ENCODE data around the gene SOBP. TPM values are rescaled to one million over a fixed set of nuclear protein-coding genes. Genes with fewer than 3 reads are reported as not detected.

Gene SOBP
- polyA plus RNA-seq, 2 of the 4 experiments (the other 2 are of a cell fraction): 0.18 to 0.53 TPM

GRCh38 chr6:107707346-107708275 lies 217.7 kb downstream of the SOBP start:
- no peak overlapping the region for H3K27ac ChIP-seq
- no peak for TF ChIP-seq HOXB5 (CRISPR knock-in tag; IDR thresholded peaks at IDR 0.05)
- no peak for TF ChIP-seq FOXS1 (CRISPR knock-in tag; IDR thresholded peaks at IDR 0.05)
- TF ChIP-seq CHD2 (IDR thresholded peaks at IDR 0.05; ENCODE audit: low read length, partially characterized antibody): no peak
- no peak for TF ChIP-seq BHLHE40 (IDR thresholded peaks at IDR 0.05; ENCODE audit: low read depth, low read length)
- no peak for TF ChIP-seq POLR2A (IDR thresholded peaks at IDR 0.05; ENCODE audit: low read length)
- TF ChIP-seq, protein P1, sequence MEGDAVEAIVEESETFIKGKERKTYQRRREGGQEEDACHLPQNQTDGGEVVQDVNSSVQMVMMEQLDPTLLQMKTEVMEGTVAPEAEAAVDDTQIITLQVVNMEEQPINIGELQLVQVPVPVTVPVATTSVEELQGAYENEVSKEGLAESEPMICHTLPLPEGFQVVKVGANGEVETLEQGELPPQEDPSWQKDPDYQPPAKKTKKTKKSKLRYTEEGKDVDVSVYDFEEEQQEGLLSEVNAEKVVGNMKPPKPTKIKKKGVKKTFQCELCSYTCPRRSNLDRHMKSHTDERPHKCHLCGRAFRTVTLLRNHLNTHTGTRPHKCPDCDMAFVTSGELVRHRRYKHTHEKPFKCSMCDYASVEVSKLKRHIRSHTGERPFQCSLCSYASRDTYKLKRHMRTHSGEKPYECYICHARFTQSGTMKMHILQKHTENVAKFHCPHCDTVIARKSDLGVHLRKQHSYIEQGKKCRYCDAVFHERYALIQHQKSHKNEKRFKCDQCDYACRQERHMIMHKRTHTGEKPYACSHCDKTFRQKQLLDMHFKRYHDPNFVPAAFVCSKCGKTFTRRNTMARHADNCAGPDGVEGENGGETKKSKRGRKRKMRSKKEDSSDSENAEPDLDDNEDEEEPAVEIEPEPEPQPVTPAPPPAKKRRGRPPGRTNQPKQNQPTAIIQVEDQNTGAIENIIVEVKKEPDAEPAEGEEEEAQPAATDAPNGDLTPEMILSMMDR (IDR thresholded peaks at IDR 0.05): no peak
- no peak for TF ChIP-seq HDAC2 (IDR thresholded peaks at IDR 0.05)
- no peak for TF ChIP-seq GATA3 (IDR thresholded peaks at IDR 0.05; ENCODE audit: borderline replicate concordance)
- no peak for TF ChIP-seq SREBF2 (IDR thresholded peaks at IDR 0.05)
- no peak for TF ChIP-seq RARB (CRISPR knock-in tag; IDR thresholded peaks at IDR 0.05)
- TF ChIP-seq CBX8 (IDR thresholded peaks at IDR 0.05): no peak
- no peak for TF ChIP-seq ELK1 (IDR thresholded peaks at IDR 0.05; ENCODE audit: low read depth, low read length)
- DNase-seq (ENCODE audit: low read depth in 1 of 2, low spot score in 1 of 2): no peak
- POLR2A ChIA-PET: no interaction called here
- CTCF ChIA-PET: interaction anchor here (1.8 kb wide), 1 partner anchor 32 kb away, joined by 5 read pairs; no protein-coding TSS in a partner anchor
- WGBS (ENCODE audit: missing lambda C conversion rate): 56% methylated on average over 8 of the region's 18 CpGs
- no peak overlapping the region for H3K4me3 ChIP-seq
- no peak for FAIRE-seq
- H3K9me3 ChIP-seq: no peaks in the 10 kb centered on the region
- H3K4me1 ChIP-seq: no peaks in the 10 kb centered on the region
- ATAC-seq: no peak
- no peak overlapping the region for H3K4me2 ChIP-seq

DNA sequence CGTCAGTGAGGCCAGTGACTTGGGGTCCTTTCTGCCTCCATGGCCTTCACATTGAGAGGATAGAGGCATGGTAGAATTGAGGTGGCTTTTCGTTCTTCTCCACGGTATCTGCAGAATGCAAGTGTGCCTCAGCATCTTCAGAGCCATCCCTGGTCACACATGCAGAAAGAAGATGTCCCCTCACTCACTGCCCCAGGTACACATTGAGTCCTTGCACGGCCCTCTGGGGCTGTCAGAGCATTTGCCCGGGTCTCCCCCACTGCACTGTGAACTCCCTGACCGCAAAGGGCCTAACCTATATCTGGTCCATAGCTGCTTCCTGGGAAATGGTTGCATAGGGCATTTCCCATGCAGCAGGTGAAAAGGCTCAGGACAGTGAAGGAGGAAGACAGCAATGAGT lies 218.5 kb downstream of the SOBP start:
- no peak for FAIRE-seq
- ChIA-PET POLR2A (no interaction called here), CTCF (interaction anchor here (1.8 kb wide), 1 partner anchor 33 kb away, joined by 5 read pairs; no protein-coding TSS in a partner anchor)

More for the DNA sequence above, 218.5 kb downstream of the SOBP start:
- no peak overlapping the region for H3K4me2 ChIP-seq
- ATAC-seq: no peak
- no peak overlapping the region for H3K27ac ChIP-seq
- 64% methylated on average over 3 of the region's 6 CpGs for WGBS (ENCODE audit: missing lambda C conversion rate)
- no peaks in the 10 kb centered on the region for H3K9me3 ChIP-seq
- no peak for TF ChIP-seq JUN (IDR thresholded peaks at IDR 0.05)
- TF ChIP-seq PBX3 (IDR thresholded peaks at IDR 0.05): no peak
- no peak for TF ChIP-seq RFX5 (IDR thresholded peaks at IDR 0.05)
- no peak for TF ChIP-seq HDAC2 (IDR thresholded peaks at IDR 0.05)
- TF ChIP-seq NPAS2 (CRISPR knock-in tag; IDR thresholded peaks at IDR 0.05; ENCODE audit: borderline replicate concordance): no peak
- no peak for TF ChIP-seq SREBF2 (IDR thresholded peaks at IDR 0.05)
- no peak for TF ChIP-seq ZNF302 (CRISPR knock-in tag; IDR thresholded peaks at IDR 0.05)
- no peak for TF ChIP-seq GATA3 (IDR thresholded peaks at IDR 0.05; ENCODE audit: borderline replicate concordance)
- no peak for TF ChIP-seq MAFK (IDR thresholded peaks at IDR 0.05; ENCODE audit: partially characterized antibody)
- no peak for TF ChIP-seq POLR2AphosphoS2 (conservative IDR thresholded peaks at IDR 0.05; ENCODE audit: low read length)
- TF ChIP-seq HEYL (CRISPR knock-in tag; IDR thresholded peaks at IDR 0.05): no peak
- no peak for TF ChIP-seq RCOR1 (IDR thresholded peaks at IDR 0.05; ENCODE audit: low read depth, low read length)
- no peak for TF ChIP-seq EHF (CRISPR knock-in tag; IDR thresholded peaks at IDR 0.05)
- no peak for TF ChIP-seq ELK1 (IDR thresholded peaks at IDR 0.05; ENCODE audit: low read depth, low read length)
- TF ChIP-seq BCL3 (IDR thresholded peaks at IDR 0.05): no peak
- no peak for TF ChIP-seq JUNB (IDR thresholded peaks at IDR 0.05)
- no peak for TF ChIP-seq FOXS1 (CRISPR knock-in tag; IDR thresholded peaks at IDR 0.05)
- TF ChIP-seq MYC (IDR thresholded peaks at IDR 0.05; ENCODE audit: borderline replicate concordance, low read length): no peak
- TF ChIP-seq CEBPB (IDR thresholded peaks at IDR 0.05): no peak
- TF ChIP-seq CBX8 (IDR thresholded peaks at IDR 0.05): no peak
- no peak for DNase-seq (ENCODE audit: low read depth in 1 of 2, low spot score in 1 of 2)
- H3K4me3 ChIP-seq: no peak overlapping the region
- H3K4me1 ChIP-seq: no peaks in the 10 kb centered on the region

All from A549 (cell line).